ENCODE data around the gene STPG1.
"Not testable (repeated sequence)": the region's sequence is repeated elsewhere in the genome, so short reads cannot be mapped to it uniquely, and the experiment has no call there.

Gene STPG1, protein sequence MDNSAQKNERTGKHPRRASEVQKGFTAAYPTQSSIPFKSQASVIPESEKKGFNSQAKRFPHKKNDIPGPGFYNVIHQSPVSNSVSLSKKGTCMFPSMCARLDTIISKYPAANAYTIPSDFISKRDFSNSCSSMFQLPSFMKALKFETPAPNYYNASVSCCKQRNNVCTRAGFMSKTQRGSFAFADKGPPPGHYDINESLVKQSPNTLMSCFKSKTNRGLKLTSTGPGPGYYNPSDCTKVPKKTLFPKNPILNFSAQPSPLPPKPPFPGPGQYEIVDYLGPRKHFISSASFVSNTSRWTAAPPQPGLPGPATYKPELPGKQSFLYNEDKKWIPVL

DNA sequence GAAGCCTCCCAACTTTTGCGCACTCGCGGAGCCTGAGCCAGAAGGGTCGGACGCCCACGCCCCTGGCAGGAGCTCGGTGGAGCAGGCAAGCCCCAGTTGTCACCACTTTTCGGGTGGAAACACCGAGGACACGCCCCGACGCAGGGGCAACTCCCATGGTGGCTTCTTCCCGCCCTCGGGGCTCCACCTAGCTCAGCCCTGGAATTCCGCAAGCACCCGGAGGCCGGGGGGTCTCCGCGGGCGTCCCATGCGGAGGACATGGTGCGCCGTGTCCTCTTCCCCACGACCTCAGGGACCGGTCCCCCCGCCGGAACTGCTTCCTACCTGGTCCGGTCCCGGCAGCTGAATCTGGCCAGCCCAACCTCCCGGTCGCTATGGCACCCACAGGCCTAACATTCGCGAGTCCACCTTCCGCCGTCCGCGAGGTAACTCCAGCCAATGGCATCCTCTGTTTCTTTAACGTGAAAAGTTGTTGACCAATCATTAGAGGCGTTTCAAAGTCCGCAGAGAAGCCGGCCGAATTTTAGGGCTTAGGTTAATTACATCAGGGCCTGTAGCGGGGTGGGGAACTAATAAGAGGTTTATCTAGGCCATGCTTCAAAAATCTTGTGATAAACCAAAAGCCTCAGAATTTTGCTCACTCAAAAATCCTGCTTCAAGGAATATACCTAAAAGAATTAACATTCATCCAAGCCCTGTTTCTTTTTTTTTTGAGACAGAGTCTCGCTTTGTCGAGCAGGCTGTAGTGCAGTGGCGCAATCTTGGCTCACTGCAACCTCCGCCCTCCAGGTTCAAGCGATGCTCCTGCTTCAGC lies at the start of gene STPG1:
STPG1 (minus strand) TSS at position 433 of the 814 bp plus-strand sequence. CDS start 12,394 bp downstream, outside the sequence.
- peak; percentile 97 for DNase-seq
- in situ Hi-C loops (cut with MboI; ENCODE audit: low pct_unique_long_range_greater_than_20kb, low sequenced_read_pairs): no loop called here

- in situ Hi-C loops (cut with MboI; ENCODE audit: low pct_unique_long_range_greater_than_20kb, low sequenced_read_pairs); DNase-seq: not testable (repeated sequence)
Measured at GRCh38 chr1:24462128-24462527, 48.5 kb upstream of the STPG1 start.

DNA sequence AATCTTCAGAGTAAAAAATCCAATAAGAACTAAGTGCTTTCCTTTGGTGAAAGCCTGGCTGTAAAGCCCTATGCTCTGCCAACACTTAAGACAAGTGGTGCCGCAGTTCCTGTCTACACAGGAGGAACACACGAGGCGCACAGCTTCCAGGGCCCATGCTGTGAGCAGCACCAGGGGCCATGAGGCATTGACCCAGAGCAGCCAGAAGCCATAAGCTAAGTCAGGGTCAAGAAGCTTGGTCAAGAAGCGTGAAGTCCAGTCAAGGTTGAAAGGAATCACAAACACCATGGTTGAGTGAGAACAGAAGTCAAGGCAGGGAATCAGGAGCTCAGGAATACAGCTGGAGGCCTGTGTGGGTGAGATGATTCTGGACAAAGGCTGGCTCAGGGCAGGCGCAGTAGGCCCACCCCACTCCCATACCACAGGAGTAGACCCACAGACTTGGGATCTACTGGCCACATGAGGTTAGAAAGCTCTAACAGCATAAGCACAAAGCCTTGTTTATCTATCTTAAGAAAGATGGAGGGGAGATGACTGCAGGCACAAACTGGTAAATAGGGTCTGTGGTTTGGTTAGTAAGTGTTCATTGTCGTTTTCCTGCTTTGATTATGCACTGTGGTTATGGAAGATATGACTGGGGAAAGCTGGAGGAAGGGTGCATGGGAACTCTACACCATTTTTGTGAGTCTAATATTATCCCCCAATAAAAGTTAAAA lies 46.1 kb upstream of the STPG1 start:
- no peak for DNase-seq
- in situ Hi-C loops (cut with MboI; ENCODE audit: low pct_unique_long_range_greater_than_20kb, low sequenced_read_pairs): no loop called here

- DNase-seq: no peak
- in situ Hi-C loops (cut with MboI; ENCODE audit: low pct_unique_long_range_greater_than_20kb, low sequenced_read_pairs): no loop called here
Measured at GRCh38 chr1:24457866-24458265, 44.3 kb upstream of the STPG1 start.

- no peak for DNase-seq
- in situ Hi-C loops (cut with MboI; ENCODE audit: low pct_unique_long_range_greater_than_20kb, low sequenced_read_pairs): no loop called here
Measured at GRCh38 chr1:24455272-24455671, 41.7 kb upstream of the STPG1 start.

- in situ Hi-C loops (cut with MboI; ENCODE audit: low pct_unique_long_range_greater_than_20kb, low sequenced_read_pairs): no loop called here
- no peak for DNase-seq
Measured at GRCh38 chr1:24454673-24455072, 41.1 kb upstream of the STPG1 start.

DNA sequence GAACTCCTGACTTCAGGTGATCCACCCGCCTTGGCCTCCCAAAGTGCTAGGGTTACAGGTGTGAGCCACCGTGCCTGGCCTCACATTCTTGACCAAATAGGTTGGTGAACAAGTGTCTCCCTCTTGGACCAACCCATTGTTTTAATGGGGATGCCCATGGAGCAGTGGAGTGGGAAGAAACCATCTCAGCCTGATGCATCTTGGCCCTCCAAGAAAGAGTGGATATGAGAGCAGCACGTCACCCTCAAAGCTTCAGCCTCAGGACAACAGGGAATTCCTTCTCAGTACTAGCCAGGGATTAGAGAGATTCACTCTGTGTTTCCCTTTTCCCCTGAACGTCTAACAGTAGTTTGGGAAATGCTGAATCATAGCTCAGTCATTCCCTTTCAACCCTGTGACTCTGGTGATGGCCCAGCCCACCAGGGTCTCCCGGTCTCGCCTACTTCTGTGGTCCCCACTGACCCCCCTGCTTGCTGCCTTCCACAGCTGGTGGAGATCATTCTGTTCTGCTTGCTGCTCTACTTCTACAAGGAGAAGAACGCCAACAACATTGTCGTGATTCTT lies 39.4 kb upstream of the STPG1 start:
- in situ Hi-C loops (cut with MboI; ENCODE audit: low pct_unique_long_range_greater_than_20kb, low sequenced_read_pairs): no loop called here
- no peak for DNase-seq

- DNase-seq: no peak
- in situ Hi-C loops (cut with MboI; ENCODE audit: low pct_unique_long_range_greater_than_20kb, low sequenced_read_pairs): no loop called here
Measured at GRCh38 chr1:24451746-24452145, 38.2 kb upstream of the STPG1 start.

DNA sequence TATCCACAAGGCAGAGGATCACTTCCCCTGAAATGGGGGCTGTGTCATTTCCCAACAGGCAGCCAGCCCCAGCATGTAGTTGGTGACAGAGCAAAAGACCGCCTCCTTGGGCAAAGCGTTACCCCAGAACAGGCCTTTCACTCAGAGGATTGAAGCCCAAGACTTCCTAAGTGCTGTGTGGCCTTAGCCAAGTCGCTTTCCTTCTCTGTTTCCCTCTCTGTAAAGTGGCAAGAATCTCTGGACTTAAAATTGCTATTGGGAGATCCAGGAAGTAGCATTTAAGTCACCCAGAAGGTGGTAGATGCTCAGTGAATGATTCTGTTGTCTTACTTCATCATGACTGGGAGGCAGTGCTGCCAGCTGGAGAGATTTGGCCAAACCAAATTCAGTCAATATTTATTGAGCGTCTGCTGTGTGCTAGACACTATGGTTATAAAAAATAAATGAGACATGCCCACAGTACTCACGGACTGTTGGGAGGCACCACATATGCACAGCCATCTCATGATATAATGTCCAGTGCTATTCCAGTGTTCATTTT lies 37.3 kb upstream of the STPG1 start:
- DNase-seq: no peak
- in situ Hi-C loops (cut with MboI; ENCODE audit: low pct_unique_long_range_greater_than_20kb, low sequenced_read_pairs): no loop called here

DNA sequence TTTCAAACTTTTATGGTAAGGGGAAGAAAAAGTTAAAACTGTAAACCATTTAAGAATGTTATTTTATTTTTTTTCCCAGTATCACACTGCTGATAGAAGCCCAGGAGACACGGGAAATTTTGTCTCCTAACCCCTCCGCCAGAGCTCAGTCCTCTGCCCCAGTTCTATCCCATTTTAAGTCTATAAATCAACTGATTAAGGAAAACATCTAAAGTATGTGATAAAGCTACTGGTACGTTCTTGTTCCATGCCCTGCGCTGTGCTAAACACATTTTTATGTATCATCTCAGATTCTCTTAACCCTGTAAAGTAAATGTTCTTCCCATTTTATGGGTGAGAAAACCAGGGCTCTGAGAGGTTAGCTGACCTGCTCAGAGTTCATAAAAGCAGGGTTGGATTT lies 36.7 kb upstream of the STPG1 start:
- in situ Hi-C loops (cut with MboI; ENCODE audit: low pct_unique_long_range_greater_than_20kb, low sequenced_read_pairs): no loop called here
- DNase-seq: no peak

GRCh38 chr1:24446446-24446845 lies 32.9 kb upstream of the STPG1 start:
- DNase-seq; in situ Hi-C loops (cut with MboI; ENCODE audit: low pct_unique_long_range_greater_than_20kb, low sequenced_read_pairs): not testable (repeated sequence)

- in situ Hi-C loops (cut with MboI; ENCODE audit: low pct_unique_long_range_greater_than_20kb, low sequenced_read_pairs): no loop called here
- no peak for DNase-seq
Measured at GRCh38 chr1:24443241-24443656, 29.7 kb upstream of the STPG1 start.

GRCh38 chr1:24442764-24443163 lies 29.2 kb upstream of the STPG1 start:
- no peak for DNase-seq
- in situ Hi-C loops (cut with MboI; ENCODE audit: low pct_unique_long_range_greater_than_20kb, low sequenced_read_pairs): no loop called here

DNA sequence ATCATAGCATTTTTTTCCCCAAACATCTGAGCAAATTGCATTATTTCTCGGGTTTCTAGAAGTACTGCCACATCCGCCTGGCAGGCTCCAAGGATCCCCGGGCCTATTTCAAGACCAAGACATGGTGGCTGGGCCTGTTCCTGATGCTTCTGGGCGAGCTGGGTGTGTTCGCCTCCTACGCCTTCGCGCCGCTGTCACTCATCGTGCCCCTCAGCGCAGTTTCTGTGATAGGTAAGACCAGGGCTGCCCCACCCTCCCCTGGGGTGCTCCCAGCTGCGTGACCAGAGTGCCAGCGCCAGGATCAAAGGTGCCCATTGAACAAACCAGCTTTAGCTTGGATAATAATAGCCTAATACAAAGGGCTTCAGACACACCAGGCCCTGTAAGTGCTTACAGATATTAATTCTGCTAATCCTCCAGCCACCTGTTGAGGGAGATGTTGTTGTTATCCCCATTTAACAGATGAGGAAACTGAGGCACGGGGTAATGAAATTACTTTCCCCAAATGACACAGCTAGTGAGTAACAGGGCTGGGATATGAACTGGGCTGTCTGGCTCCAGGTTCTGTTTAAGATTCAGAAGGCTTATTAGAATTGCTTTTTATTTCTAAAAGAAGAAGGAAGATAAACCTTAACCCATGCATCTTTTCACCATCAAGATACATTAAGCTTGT lies 28.6 kb upstream of the STPG1 start:
- DNase-seq: no peak
- in situ Hi-C loops (cut with MboI; ENCODE audit: low pct_unique_long_range_greater_than_20kb, low sequenced_read_pairs): no loop called here

DNA sequence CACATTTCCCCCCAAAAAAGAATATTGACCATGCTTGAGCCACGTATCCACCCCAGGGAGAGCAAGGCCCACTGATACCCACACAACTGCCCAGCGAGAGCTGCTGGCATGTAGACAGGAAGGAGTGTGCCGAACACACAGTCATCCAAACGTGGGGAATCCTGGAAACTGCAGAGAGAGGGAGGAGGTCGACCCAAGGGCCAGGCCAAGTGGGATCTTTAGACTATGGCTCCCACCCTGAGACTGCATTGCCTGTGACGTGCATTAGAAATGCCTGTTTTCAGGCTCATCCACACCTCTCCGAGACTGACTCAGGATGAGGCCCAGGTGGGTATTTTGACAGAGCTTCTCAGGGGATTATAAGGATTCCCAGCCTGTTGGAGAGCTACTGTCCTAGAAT lies 27.9 kb upstream of the STPG1 start:
- DNase-seq: no peak
- in situ Hi-C loops (cut with MboI; ENCODE audit: low pct_unique_long_range_greater_than_20kb, low sequenced_read_pairs): no loop called here

DNA sequence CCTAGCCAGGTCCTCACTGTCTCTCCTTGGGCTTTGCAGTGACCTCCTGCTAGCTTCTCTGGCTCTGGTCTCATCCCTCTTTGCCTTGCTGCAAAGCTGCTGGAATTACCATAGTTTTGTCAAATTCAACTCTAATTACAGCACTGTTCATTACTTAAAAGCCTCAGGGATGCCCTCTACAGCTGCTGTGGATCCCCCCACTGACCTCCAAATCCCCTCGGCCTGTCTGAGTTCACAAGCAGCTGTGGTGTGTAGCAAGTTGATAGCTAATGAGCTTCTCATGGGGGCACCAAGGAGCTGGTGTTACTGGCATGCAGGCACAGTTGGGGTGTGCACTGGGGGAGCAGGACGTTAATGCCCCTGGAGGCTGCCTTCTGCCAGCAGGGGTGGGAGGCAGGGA lies 26.9 kb upstream of the STPG1 start:
- in situ Hi-C loops (cut with MboI; ENCODE audit: low pct_unique_long_range_greater_than_20kb, low sequenced_read_pairs): no loop called here
- no peak for DNase-seq

DNA sequence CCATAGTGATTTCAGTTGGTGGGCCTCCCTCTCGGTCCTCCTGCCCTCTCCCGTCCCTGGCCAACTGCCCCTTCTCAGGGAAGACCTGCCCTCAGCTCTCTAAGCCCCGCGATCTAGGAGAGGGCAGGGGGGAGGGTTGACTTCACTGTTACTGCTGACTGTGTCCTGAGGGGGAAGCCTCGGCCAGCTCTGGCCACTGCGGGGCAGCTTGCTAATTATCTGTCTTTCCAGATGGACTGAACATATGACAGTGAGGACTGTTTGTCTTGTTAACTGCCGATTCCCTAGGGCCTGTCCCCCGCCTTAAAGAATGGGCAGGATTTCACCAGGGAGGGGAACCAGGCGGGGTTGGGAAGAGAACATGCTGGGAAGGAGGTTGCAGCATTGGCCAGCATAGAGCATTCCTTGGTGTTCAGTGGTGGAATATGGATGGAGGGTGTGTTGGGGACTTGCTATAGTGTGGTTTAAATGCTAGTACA lies 24.9 kb upstream of the STPG1 start:
- DNase-seq: no peak

GRCh38 chr1:24437631-24438396 lies 24.2 kb upstream of the STPG1 start:
- in situ Hi-C loops (cut with MboI; ENCODE audit: low pct_unique_long_range_greater_than_20kb, low sequenced_read_pairs): no loop called here
- DNase-seq: no peak

More for the DNA sequence above, 24.9 kb upstream of the STPG1 start:
- in situ Hi-C loops (cut with MboI; ENCODE audit: low pct_unique_long_range_greater_than_20kb, low sequenced_read_pairs): no loop called here

All from KBM-7 (cell line).